GM12878 (cell line): ENCODE measurements around the gene CABLES1. TPM values are rescaled to one million over a fixed set of nuclear protein-coding genes. Genes with fewer than 3 reads are reported as not detected.
A peak's percentile ranks its signal among the peaks of the same experiment; 100 is the strongest.

Experiments
- BMI1 ChIP-seq: fragments of 450-650 bp; IDR thresholded peaks from 2 replicates; pipeline ENCODE4 v1.6.1; 2016; ENCODE audit warnings: mild to moderate bottlenecking, moderate library complexity, borderline replicate concordance
- CREM ChIP-seq: IDR thresholded peaks from 2 replicates; pipeline ENCODE4 v1.6.1; 2014; ENCODE audit warnings: antibody characterized with exemption, low read depth
- DPF2 ChIP-seq: fragments of 450-650 bp; IDR thresholded peaks from 2 replicates; pipeline ENCODE4 v1.6.1; 2017; ENCODE audit warnings: mild to moderate bottlenecking
- EED ChIP-seq: sonication (generic); IDR thresholded peaks from 2 replicates; pipeline ENCODE4 v1.6.1; 2016; ENCODE audit warnings: antibody characterized with exemption, low read depth
- ETV6 ChIP-seq, 2 experiments: fragments of 450-650 bp in 1 of 2; IDR thresholded peaks in 1 of 2; conservative IDR thresholded peaks in 1 of 2; 2 replicates each; pipeline ENCODE4 v1.6.1; 2014; ENCODE audit warnings: antibody characterized with exemption in 1 of 2, borderline replicate concordance in 1 of 2, low read depth in 1 of 2, mild to moderate bottlenecking in 1 of 2, moderate library complexity in 1 of 2
- GABPA ChIP-seq: IDR thresholded peaks from 2 replicates; pipeline ENCODE4 v1.6.1; 2014; ENCODE audit warnings: antibody characterized with exemption, low read depth, mild to moderate bottlenecking, inconsistent platforms
- MEF2A ChIP-seq: IDR thresholded peaks from 2 replicates; pipeline ENCODE4 v1.6.1; 2011; ENCODE audit warnings: low read depth, mild to moderate bottlenecking, low read length, moderate library complexity; ENCODE audit not compliant: insufficient read depth
- MTA3 ChIP-seq: IDR thresholded peaks from 2 replicates; pipeline ENCODE4 v1.6.1; 2012; ENCODE audit warnings: low read length, inconsistent platforms, borderline replicate concordance
- NR2C2 ChIP-seq: IDR thresholded peaks from 2 replicates; pipeline ENCODE4 v1.6.1; 2011; ENCODE audit warnings: borderline replicate concordance, low read depth; ENCODE audit not compliant: control insufficient read depth, insufficient read length
- POLR2AphosphoS2 ChIP-seq: IDR thresholded peaks from 2 replicates; pipeline ENCODE4 v1.6.1; 2011; ENCODE audit warnings: low read depth, mild to moderate bottlenecking, low read length, improper control_type of control experiment, moderate library complexity
- RELB ChIP-seq: fragments of 450-650 bp; IDR thresholded peaks from 2 replicates; pipeline ENCODE4 v1.6.1; 2017; ENCODE audit warnings: low read depth, mild to moderate bottlenecking, moderate library complexity
- REST ChIP-seq: IDR thresholded peaks from 2 replicates; pipeline ENCODE4 v1.6.1; 2012; ENCODE audit warnings: mild to moderate bottlenecking, low read depth, low read length
- SMARCA5 ChIP-seq: fragments of 450-650 bp; IDR thresholded peaks from 2 replicates; pipeline ENCODE4 v1.6.1; 2017; ENCODE audit warnings: mild to moderate bottlenecking
- SUPT20H ChIP-seq: IDR thresholded peaks from 2 replicates; pipeline ENCODE4 v1.6.1; 2011; ENCODE audit warnings: low read depth, mild to moderate bottlenecking, low read length, moderate library complexity, borderline replicate concordance; ENCODE audit not compliant: control insufficient read depth
- SUZ12 ChIP-seq: fragments of 200-600 bp; sonication (generic); IDR thresholded peaks from one replicate; pipeline ENCODE4 v1.6.1; 2018; ENCODE audit warnings: antibody characterized with exemption, mild to moderate bottlenecking; ENCODE audit not compliant: unreplicated experiment
- TAF1 ChIP-seq: IDR thresholded peaks from 2 replicates; pipeline ENCODE4 v1.6.1; 2011; ENCODE audit warnings: mild to moderate bottlenecking, low read depth, low read length, borderline replicate concordance
- TCF3 ChIP-seq: IDR thresholded peaks from 2 replicates; pipeline ENCODE4 v1.6.1; 2012; ENCODE audit warnings: low read depth, mild to moderate bottlenecking, low read length, borderline replicate concordance; ENCODE audit not compliant: insufficient read depth
- ZBTB4 ChIP-seq: fragments of 450-650 bp; formaldehyde crosslinking; IDR thresholded peaks from 2 replicates; pipeline ENCODE4 v1.4.0; 2022; ENCODE audit warnings: mild to moderate bottlenecking, moderate library complexity
- polyA plus RNA-seq, 11 experiments: library from polyadenylated mRNA; depleted of rRNA in 4 of 11; unstranded in 6 of 11; stranded (reverse) in 5 of 11; fragments of >200 nt; fragmentation: Nextera tagmentation in 4 of 11; fragmentation: Illumina TruSeq in 1 of 11; extraction: Ambion mirVana in 4 of 11; extraction: Trizol in 1 of 11; gene quantifications; 1 replicate in 1 of 11; 2 replicates in 10 of 11; pipeline versions ENCODE4 v1.2.1 to v1.2.3, GENCODE V29; 2011 to 2016; ENCODE audit warnings: inconsistent platforms in 2 of 11, missing spikeins in 2 of 11, low read depth in 1 of 11
- total RNA-seq, 4 experiments: library from RNA; depleted of rRNA in 3 of 4; stranded (reverse); fragments of >200 nt in 3 of 4; fragmentation: Illumina TruSeq in 1 of 4; extraction: Trizol in 1 of 4; gene quantifications; 2 replicates each; pipeline versions ENCODE4 v1.2.1 to v1.2.3, GENCODE V29; 2013 to 2021

The CABLES1 gene
- total and polyA plus RNA-seq, 10 of the 15 experiments (the other 5 are each of a cell fraction or from before 2014, with no cell fraction given), result 2.9 to 27.2 (median 8.2) TPM

GRCh38 chr18:23231340-23232021, 96.2 kb downstream of the CABLES1 start (continued):
- TF ChIP-seq TAF1 (peak; percentile 30; the same call in 1 of the 2 replicates), TCF3 (peak; percentile 100), POLR2AphosphoS2 (0 out of 2 replicates have a peak, but pooled peaks have one; percentile 49), SUZ12 (no peak), SMARCA5 (no peak), BMI1 (peak; percentile 93), GABPA (peak; percentile 82), NR2C2 (no peak), CREM (peak; percentile 99), REST (peak; percentile 55; the same call in 1 of the 2 replicates), MEF2A (peak; percentile 87), ZBTB4 (CRISPR knock-in tag) (no peak), DPF2 (peak; percentile 99), RELB (peak; percentile 96), SUPT20H (no peak), MTA3 (peak; percentile 98), EED (peak; percentile 98), ETV6 (conservative IDR thresholded peaks at IDR 0.05 in 1 of 2, IDR thresholded peaks at IDR 0.05 in 1 of 2; ENCODE audit: borderline replicate concordance in 1 of 2, low read depth in 1 of 2) (peak in 1 of 2 experiments; percentile 95; a peak in 2 of 4 replicates)
